ENCODE data around the gene GSN.

The GSN gene

GRCh38 chr9:121267689-121268597, at the start of gene GSN:
GSN (plus strand) TSS chr9:121268162; CDS start chr9:121301972, 33,810 bp downstream.
- DNase-seq = peak in 54 of 56 donors; percentile 32 to 93 (median 79)

- no peak for DNase-seq
Measured at GRCh38 chr9:121218357-121219027, 49.5 kb upstream of the GSN start.

- DNase-seq = no peak
Measured at GRCh38 chr9:121219530-121219929, 48.4 kb upstream of the GSN start.

- DNase-seq = peak in 2 of 56 donors; percentile 3 to 8
Measured at GRCh38 chr9:121220996-121221663, 46.8 kb upstream of the GSN start.

- no peak for DNase-seq
Measured at GRCh38 chr9:121221664-121222055, 46.3 kb upstream of the GSN start.

GRCh38 chr9:121222524-121223171, 45.3 kb upstream of the GSN start:
- peak in 1 of 56 donors; percentile 8 for DNase-seq

GRCh38 chr9:121225240-121225639, 42.7 kb upstream of the GSN start:
- DNase-seq = no peak

GRCh38 chr9:121226175-121226574, 41.8 kb upstream of the GSN start:
- no peak for DNase-seq

GRCh38 chr9:121227862-121228261, 40.1 kb upstream of the GSN start:
- DNase-seq = no peak

GRCh38 chr9:121230256-121230655, 37.7 kb upstream of the GSN start:
- no peak for DNase-seq

GRCh38 chr9:121232251-121232650, 35.7 kb upstream of the GSN start:
- DNase-seq = no peak

- DNase-seq = no peak
Measured at GRCh38 chr9:121233906-121234831, 33.8 kb upstream of the GSN start.

- DNase-seq = no peak
Measured at GRCh38 chr9:121234832-121235161, 33.2 kb upstream of the GSN start.

- no peak for DNase-seq
Measured at GRCh38 chr9:121235512-121235911, 32.5 kb upstream of the GSN start.

- no peak for DNase-seq
Measured at GRCh38 chr9:121237916-121238315, 30.0 kb upstream of the GSN start.

- no peak for DNase-seq
Measured at GRCh38 chr9:121239071-121239470, 28.9 kb upstream of the GSN start.

GRCh38 chr9:121239851-121240250, 28.1 kb upstream of the GSN start:
- no peak for DNase-seq

- DNase-seq = no peak
Measured at GRCh38 chr9:121240472-121241135, 27.4 kb upstream of the GSN start.

GRCh38 chr9:121242219-121242958, 25.6 kb upstream of the GSN start:
- no peak for DNase-seq
